OCI-LY7 (cell line): ENCODE measurements around the gene CDAN1. TPM values are rescaled to one million over a fixed set of nuclear protein-coding genes. Genes with fewer than 3 reads are reported as not detected.

ENCODE experiments used
- Bru-seq: library from RNA; stranded (reverse); fragments of 400-500 nt; gene quantifications from one replicate; lab custom pipeline; 2021; lab: Mats Ljungman, UMichigan
- BruChase-seq, 2 experiments: library from RNA; stranded (reverse); fragments of 400-500 nt; gene quantifications; one replicate each; lab custom pipeline; 2021; lab: Mats Ljungman, UMichigan
- BruUV-seq: library from RNA; stranded (reverse); fragments of 400-500 nt; replicated peaks from 2 replicates; lab custom pipeline; 2021; lab: Mats Ljungman, UMichigan
- CTCF ChIA-PET: fragments of 300-600 bp; sonication (Branson Sonifier 250); formaldehyde crosslinking; loops from one replicate; lab custom pipeline; 2022; ENCODE audit warnings: antibody characterized with exemption; ENCODE audit not compliant: unreplicated experiment; lab: Charles Lee
- POLR2A ChIA-PET: fragments of 300-600 bp; sonication (Branson Sonifier 250); formaldehyde crosslinking; loops from one replicate; lab custom pipeline; 2022; ENCODE audit warnings: antibody characterized with exemption; lab: Charles Lee
- DNase-seq: peaks from one replicate; pipeline ENCODE4 v3.0.0-alpha.2; 2015; ENCODE audit warnings: low spot score
- H2AFZ ChIP-seq: fragments of 200-600 bp; sonication (generic), shearing (Covaris generic); 2 replicates; pipeline ENCODE4 v1.6.1; 2014; ENCODE audit warnings: mild to moderate bottlenecking, antibody characterized with exemption, low read length, moderate library complexity
- H3K27ac ChIP-seq: fragments of 200-600 bp; sonication (generic); 2 replicates; pipeline ENCODE4 v1.5.1; 2014; ENCODE audit warnings: mixed run types, low read depth, mild to moderate bottlenecking, moderate library complexity, low read length, inconsistent platforms; ENCODE audit not compliant: poor library complexity, severe bottlenecking
- H3K36me3 ChIP-seq: fragments of 200-600 bp; sonication (generic); 2 replicates; pipeline ENCODE4 v1.6.1; 2014; ENCODE audit warnings: mild to moderate bottlenecking, antibody characterized with exemption, low read length, moderate library complexity, mixed read lengths; ENCODE audit not compliant: insufficient read depth
- H3K4me1 ChIP-seq: fragments of 200-600 bp; sonication (generic); 2 replicates; pipeline ENCODE4 v1.5.1; 2014; ENCODE audit warnings: mild to moderate bottlenecking, low read length; ENCODE audit not compliant: insufficient read depth, poor library complexity, severe bottlenecking
- H3K4me2 ChIP-seq: fragments of 200-600 bp; sonication (generic); 2 replicates; pipeline ENCODE4 v1.6.1; 2014; ENCODE audit warnings: mild to moderate bottlenecking, low read length
- H3K4me3 ChIP-seq: fragments of 200-600 bp; sonication (generic); 2 replicates; pipeline ENCODE4 v1.5.1; 2014; ENCODE audit warnings: mild to moderate bottlenecking, low read depth, low read length; ENCODE audit not compliant: poor library complexity, severe bottlenecking
- H3K79me2 ChIP-seq: fragments of 200-600 bp; sonication (generic); 2 replicates; pipeline ENCODE4 v1.6.1; 2016; ENCODE audit warnings: low read depth, mild to moderate bottlenecking, low read length, moderate library complexity, mixed read lengths; ENCODE audit not compliant: insufficient read depth
- H3K9me2 ChIP-seq: fragments of 200-600 bp; sonication (generic); 2 replicates; pipeline ENCODE4 v1.6.1; 2016; ENCODE audit warnings: mild to moderate bottlenecking, low read length, mixed read lengths; ENCODE audit not compliant: insufficient read depth
- H3K9me3 ChIP-seq: fragments of 200-600 bp; sonication (generic); 2 replicates; pipeline ENCODE4 v1.6.1; 2014; ENCODE audit warnings: mild to moderate bottlenecking, mixed run types, low read length, mixed read lengths
- H4K20me1 ChIP-seq: fragments of 200-600 bp; sonication (generic); 2 replicates; pipeline ENCODE4 v1.6.1; 2014; ENCODE audit warnings: mild to moderate bottlenecking, antibody characterized with exemption, low read length, moderate library complexity, mixed read lengths; ENCODE audit not compliant: insufficient read depth
- EZH2phosphoT487 ChIP-seq: fragments of 200-600 bp; sonication (generic); IDR thresholded peaks from 2 replicates; pipeline ENCODE4 v1.6.1; 2018; ENCODE audit warnings: low read depth, borderline replicate concordance, mild to moderate bottlenecking, mixed run types, antibody characterized with exemption, low read length, moderate library complexity, mixed read lengths
- intact Hi-C: fragments of 100-400 bp; cut with micrococcal nuclease; formaldehyde crosslinking; loops from one replicate; pipeline ENCODE4 v1.10.0; 2022; ENCODE audit not compliant: unreplicated experiment
- long read RNA-seq: library from polyadenylated mRNA; stranded (forward); transcript quantifications from one replicate; pipeline ENCODE4 v2.0.0, GENCODE V29; 2022
- total RNA-seq, 2 experiments: library from RNA; depleted of rRNA in 1 of 2; stranded (reverse); fragments of >200 nt in 1 of 2; shearing (Covaris generic) in 1 of 2; gene quantifications; 2 replicates each; pipeline ENCODE4 v1.2.3, GENCODE V29; 2014 to 2022
- TF ChIP-seq, protein P1 (sequence below): fragments of 200-600 bp; sonication (generic); conservative IDR thresholded peaks from 2 replicates; pipeline ENCODE4 v1.5.1; 2014; ENCODE audit warnings: mild to moderate bottlenecking, antibody characterized with exemption, low read length, moderate library complexity, mixed read lengths

Gene CDAN1, protein sequence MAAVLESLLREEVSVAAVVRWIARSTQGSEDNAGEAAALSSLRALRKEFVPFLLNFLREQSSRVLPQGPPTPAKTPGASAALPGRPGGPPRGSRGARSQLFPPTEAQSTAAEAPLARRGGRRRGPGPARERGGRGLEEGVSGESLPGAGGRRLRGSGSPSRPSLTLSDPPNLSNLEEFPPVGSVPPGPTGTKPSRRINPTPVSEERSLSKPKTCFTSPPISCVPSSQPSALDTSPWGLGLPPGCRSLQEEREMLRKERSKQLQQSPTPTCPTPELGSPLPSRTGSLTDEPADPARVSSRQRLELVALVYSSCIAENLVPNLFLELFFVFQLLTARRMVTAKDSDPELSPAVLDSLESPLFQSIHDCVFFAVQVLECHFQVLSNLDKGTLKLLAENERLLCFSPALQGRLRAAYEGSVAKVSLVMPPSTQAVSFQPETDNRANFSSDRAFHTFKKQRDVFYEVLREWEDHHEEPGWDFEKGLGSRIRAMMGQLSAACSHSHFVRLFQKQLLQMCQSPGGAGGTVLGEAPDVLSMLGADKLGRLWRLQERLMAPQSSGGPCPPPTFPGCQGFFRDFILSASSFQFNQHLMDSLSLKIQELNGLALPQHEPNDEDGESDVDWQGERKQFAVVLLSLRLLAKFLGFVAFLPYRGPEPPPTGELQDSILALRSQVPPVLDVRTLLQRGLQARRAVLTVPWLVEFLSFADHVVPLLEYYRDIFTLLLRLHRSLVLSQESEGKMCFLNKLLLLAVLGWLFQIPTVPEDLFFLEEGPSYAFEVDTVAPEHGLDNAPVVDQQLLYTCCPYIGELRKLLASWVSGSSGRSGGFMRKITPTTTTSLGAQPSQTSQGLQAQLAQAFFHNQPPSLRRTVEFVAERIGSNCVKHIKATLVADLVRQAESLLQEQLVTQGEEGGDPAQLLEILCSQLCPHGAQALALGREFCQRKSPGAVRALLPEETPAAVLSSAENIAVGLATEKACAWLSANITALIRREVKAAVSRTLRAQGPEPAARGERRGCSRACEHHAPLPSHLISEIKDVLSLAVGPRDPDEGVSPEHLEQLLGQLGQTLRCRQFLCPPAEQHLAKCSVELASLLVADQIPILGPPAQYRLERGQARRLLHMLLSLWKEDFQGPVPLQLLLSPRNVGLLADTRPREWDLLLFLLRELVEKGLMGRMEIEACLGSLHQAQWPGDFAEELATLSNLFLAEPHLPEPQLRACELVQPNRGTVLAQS
- total RNA-seq (2014; rRNA removed; shearing (Covaris generic)), result 26.1 and 28.9 TPM in 2 replicates
- total RNA-seq (2022), result 29.5 and 33.6 TPM in 2 replicates
- Bru-seq, nascent RNA, result percentile 62 among the genes with signal in this experiment
- percentile 70 among the genes with signal in this experiment for BruChase-seq, experiment 1, labeled RNA remaining after a 6-hour chase
- BruChase-seq, experiment 2, labeled RNA remaining after a 2-hour chase, result percentile 72 among the genes with signal in this experiment
- long read RNA-seq, full-length matches to known transcripts, result 5 of 34 reads
- long read RNA-seq, partial matches to known transcripts, result 14 of 34 reads
- long read RNA-seq, other reads (novel, unspliced or antisense), result 15 of 34 reads

DNA sequence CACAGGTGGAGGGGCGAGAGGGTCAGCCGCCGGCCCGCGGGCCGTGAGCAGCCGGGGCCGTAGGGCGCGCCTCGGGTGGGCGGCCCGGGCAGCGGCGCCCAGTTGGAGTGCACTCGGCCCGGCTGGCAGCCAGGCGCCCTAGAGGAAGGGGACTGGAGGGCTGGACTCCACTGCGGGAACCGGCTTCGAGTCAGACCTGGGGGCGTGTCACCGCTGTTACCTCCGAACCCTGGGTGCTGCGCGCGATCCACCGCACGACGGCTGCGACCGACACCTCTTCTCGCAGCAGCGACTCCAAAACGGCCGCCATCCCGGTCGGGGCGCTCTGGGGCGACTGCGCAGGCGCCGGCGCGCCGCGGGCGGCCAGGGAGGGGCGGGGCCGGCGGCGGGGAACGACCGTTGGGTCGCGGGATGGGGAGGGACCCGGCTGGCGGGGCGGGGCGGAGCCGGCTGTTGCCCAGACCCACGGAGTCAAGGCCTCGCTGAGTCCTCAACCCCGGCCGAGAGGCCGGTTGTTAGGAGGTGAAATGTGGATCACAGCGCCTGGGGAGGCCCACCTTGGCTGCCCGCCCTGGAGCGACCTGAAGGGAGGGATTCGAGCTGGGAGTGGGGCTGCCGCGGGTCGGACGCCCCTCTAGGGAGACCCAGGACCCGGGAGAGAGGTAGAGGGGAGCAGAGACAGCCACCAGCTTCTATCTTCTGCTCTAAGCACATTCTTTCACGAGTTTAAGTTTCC is at the start of gene CDAN1:
Gene CDAN1 (minus strand): TSS at position 336 of the 736 bp plus-strand sequence. CDS start 26 bp downstream, at position 310.
- peaks cover 33% of the 10 kb centered on the region for H3K4me1 ChIP-seq
- peak within 1 kb of the TSS; percentile 53 for H2AFZ ChIP-seq
- H3K36me3 ChIP-seq, result peaks cover 33% of the 10 kb centered on the region
- BruUV-seq, result no TSS peak
- no peaks in the 10 kb centered on the region for H3K9me2 ChIP-seq
- DNase-seq, result peak; percentile 88
- intact Hi-C loops, result loop anchor here (10.0 kb wide), 1 partner anchor 188 kb away; the partner anchor contains the start of gene TTBK2
- H3K9me3 ChIP-seq, result no peaks in the 10 kb centered on the region
- ChIA-PET POLR2A (interaction anchor here (0.6 kb wide), 1 partner anchor 369 kb away, joined by 3 read pairs; the partner anchor contains the start of gene UBR1), CTCF (no interaction called here)
- H3K4me2 ChIP-seq, result peak within 1 kb of the TSS; percentile 75
- H3K27ac ChIP-seq, result peak within 1 kb of the TSS; percentile 49
- peak within 1 kb of the TSS; percentile 83 for H3K4me3 ChIP-seq
- H4K20me1 ChIP-seq, result peaks cover 5% of the 10 kb centered on the region; the same call in 1 of the 2 replicates
- TF ChIP-seq, protein P1, sequence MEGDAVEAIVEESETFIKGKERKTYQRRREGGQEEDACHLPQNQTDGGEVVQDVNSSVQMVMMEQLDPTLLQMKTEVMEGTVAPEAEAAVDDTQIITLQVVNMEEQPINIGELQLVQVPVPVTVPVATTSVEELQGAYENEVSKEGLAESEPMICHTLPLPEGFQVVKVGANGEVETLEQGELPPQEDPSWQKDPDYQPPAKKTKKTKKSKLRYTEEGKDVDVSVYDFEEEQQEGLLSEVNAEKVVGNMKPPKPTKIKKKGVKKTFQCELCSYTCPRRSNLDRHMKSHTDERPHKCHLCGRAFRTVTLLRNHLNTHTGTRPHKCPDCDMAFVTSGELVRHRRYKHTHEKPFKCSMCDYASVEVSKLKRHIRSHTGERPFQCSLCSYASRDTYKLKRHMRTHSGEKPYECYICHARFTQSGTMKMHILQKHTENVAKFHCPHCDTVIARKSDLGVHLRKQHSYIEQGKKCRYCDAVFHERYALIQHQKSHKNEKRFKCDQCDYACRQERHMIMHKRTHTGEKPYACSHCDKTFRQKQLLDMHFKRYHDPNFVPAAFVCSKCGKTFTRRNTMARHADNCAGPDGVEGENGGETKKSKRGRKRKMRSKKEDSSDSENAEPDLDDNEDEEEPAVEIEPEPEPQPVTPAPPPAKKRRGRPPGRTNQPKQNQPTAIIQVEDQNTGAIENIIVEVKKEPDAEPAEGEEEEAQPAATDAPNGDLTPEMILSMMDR, result no peak
- TF ChIP-seq EZH2phosphoT487, result no peak
- H3K79me2 ChIP-seq, result peaks cover 4% of the 10 kb centered on the region; the same call in 1 of the 2 replicates

DNA sequence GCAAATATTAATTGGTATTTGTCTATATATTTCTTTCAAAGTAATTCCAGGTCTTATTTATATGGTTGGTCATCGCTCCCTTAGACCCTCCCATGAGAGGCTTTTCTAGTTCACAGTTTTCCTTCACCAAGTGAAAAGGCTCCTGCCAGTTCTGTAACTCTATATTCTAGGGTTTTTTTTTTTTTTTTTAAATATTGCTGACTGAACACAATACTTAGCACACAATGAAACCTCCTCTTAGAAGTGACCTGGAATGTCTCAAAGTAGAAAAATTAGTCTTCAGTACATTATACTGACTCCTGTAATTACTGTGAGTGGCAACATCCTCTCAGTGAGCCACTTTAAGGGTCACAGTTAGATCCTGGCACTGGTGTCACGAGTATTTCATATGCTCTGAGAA is 48.6 kb upstream of the CDAN1 start:
- BruUV-seq, result no TSS peak
- no peaks in the 10 kb centered on the region for H3K9me2 ChIP-seq
- peaks cover 8% of the 10 kb centered on the region; the same call in 1 of the 2 replicates for H3K36me3 ChIP-seq
- H3K9me3 ChIP-seq, result no peaks in the 10 kb centered on the region
- H3K4me1 ChIP-seq, result no peaks in the 10 kb centered on the region
- H3K4me3 ChIP-seq, result no peak overlapping the region
- DNase-seq, result no peak
- H2AFZ ChIP-seq, result no peak overlapping the region
- TF ChIP-seq, protein P1, result no peak
- no peak for TF ChIP-seq EZH2phosphoT487
- H3K4me2 ChIP-seq, result no peak overlapping the region
- CTCF ChIA-PET, result no interaction called here
- H4K20me1 ChIP-seq, result no peaks in the 10 kb centered on the region
- no peaks in the 10 kb centered on the region for H3K79me2 ChIP-seq
- intact Hi-C loops, result no loop called here
- POLR2A ChIA-PET, result interaction anchor here (0.7 to 1.1 kb wide), 3 partner anchors 29 to 991 kb away, joined by 4 to 6 read pairs (median 4); partner anchors contain the start of gene ELL3
- H3K27ac ChIP-seq, result no peak overlapping the region
